ENCODE results near the gene ST13.
"Not testable (repeated sequence)": the region's sequence is repeated elsewhere in the genome, so short reads cannot be mapped to it uniquely, and the experiment has no call there.

Gene ST13

DNA sequence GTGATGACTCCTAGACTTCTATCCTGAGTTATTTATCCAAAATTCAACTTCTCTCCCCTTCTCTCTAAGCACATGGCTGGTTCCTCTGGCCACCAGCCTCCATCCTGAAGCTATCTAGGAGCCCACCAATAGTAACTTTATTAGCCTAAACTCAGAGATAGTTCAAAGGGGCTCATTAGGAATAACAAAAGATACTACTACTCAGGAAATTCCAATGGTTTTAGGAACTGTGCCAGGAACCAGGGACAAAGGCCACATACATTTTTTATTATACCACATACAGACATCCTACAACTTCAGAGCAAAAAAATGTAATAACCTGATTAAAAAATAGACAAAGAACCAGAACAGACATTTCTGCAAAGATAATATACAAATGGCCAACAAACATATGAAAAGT, 65.2 kb downstream of the ST13 start:
- DNase-seq (ENCODE audit: low read depth) = peak; percentile 23
- TF ChIP-seq, protein P1, sequence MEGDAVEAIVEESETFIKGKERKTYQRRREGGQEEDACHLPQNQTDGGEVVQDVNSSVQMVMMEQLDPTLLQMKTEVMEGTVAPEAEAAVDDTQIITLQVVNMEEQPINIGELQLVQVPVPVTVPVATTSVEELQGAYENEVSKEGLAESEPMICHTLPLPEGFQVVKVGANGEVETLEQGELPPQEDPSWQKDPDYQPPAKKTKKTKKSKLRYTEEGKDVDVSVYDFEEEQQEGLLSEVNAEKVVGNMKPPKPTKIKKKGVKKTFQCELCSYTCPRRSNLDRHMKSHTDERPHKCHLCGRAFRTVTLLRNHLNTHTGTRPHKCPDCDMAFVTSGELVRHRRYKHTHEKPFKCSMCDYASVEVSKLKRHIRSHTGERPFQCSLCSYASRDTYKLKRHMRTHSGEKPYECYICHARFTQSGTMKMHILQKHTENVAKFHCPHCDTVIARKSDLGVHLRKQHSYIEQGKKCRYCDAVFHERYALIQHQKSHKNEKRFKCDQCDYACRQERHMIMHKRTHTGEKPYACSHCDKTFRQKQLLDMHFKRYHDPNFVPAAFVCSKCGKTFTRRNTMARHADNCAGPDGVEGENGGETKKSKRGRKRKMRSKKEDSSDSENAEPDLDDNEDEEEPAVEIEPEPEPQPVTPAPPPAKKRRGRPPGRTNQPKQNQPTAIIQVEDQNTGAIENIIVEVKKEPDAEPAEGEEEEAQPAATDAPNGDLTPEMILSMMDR (conservative IDR thresholded peaks at IDR 0.05; ENCODE audit: low read depth, low read length) = no peak
- no peak overlapping the region for H3K4me3 ChIP-seq (ENCODE audit: low read depth, low read length)

DNA sequence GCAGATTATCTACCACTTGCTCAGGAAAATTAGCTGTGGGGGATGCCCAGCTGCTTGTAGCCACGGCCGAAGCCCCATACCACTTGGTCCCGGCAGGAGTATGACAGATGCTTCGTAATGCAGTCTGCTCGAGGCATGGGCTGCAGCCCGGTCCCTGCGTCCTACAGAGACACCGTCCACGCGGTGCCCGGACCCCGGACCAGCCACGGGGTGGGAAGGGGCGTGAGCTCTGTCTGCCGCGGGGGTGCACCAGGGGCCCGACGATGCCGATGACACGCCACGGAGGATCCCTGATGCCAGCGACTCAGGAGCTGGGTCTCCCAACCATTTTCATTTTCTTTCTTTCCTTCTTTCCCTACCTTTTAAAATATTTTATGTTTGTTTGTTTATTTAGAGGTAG, 67.3 kb downstream of the ST13 start:
- TF ChIP-seq, protein P1 (conservative IDR thresholded peaks at IDR 0.05; ENCODE audit: low read depth, low read length) = no peak
- no peak for DNase-seq (ENCODE audit: low read depth)
- H3K4me3 ChIP-seq (ENCODE audit: low read depth, low read length) = no peak overlapping the region

DNA sequence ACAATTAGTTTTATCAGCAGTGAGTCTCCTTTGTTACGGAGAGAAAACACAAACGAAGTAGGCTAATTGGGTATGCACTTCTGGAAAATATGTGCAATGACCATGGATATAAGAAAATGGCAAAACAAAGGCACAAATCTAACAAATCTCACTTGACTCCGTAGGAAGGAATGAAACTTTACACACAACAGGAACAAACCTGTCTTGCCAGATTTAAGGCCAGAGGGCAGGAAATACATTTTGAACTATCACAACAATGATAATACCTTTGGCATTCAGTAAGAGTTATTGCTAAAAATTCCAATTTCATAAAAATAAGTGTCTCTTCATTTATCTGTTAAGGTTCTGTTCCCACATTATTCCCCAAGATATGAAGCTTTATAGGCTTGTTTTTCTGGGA, 73.9 kb downstream of the ST13 start:
- no peak overlapping the region for H3K4me3 ChIP-seq (ENCODE audit: low read depth, low read length)
- peak; percentile 24 for DNase-seq (ENCODE audit: low read depth)
- TF ChIP-seq, protein P1 (conservative IDR thresholded peaks at IDR 0.05; ENCODE audit: low read depth, low read length) = no peak

DNA sequence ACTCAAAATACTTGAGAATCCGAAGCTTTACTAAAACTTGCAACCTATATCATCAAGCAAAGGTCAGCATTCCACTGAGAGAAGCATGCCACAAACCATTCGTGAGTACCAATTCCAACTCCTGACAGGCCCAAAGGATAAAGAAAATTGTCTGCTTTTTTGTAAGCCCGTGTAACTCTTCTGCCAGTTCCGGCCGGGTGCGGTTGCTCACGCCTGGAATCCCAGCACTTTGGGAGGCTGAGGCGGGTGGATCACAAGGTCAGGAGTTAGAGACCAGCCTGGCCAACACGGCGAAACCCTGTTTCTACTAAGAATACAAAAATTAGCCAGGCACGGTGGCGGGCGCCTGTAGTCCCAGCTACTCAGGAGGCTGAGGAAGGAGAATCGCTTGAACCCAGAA, 74.7 kb downstream of the ST13 start:
- not testable (repeated sequence) for DNase-seq (ENCODE audit: low read depth); H3K4me3 ChIP-seq (ENCODE audit: low read depth, low read length)

Measured in choroid plexus epithelial cell (primary cell).